ENCODE results near the gene C2orf69.

C2orf69 gene

GRCh38 chr2:199968126-199968525, 57.0 kb downstream of the C2orf69 start:
- H3K4me3 ChIP-seq (ENCODE audit: control insufficient read depth, low read depth, low read length), result no peak overlapping the region
- TF ChIP-seq, protein P1, sequence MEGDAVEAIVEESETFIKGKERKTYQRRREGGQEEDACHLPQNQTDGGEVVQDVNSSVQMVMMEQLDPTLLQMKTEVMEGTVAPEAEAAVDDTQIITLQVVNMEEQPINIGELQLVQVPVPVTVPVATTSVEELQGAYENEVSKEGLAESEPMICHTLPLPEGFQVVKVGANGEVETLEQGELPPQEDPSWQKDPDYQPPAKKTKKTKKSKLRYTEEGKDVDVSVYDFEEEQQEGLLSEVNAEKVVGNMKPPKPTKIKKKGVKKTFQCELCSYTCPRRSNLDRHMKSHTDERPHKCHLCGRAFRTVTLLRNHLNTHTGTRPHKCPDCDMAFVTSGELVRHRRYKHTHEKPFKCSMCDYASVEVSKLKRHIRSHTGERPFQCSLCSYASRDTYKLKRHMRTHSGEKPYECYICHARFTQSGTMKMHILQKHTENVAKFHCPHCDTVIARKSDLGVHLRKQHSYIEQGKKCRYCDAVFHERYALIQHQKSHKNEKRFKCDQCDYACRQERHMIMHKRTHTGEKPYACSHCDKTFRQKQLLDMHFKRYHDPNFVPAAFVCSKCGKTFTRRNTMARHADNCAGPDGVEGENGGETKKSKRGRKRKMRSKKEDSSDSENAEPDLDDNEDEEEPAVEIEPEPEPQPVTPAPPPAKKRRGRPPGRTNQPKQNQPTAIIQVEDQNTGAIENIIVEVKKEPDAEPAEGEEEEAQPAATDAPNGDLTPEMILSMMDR (IDR thresholded peaks at IDR 0.05; ENCODE audit: control insufficient read depth, insufficient read depth, low read depth, low read length, missing control alignments), result no peak

GRCh38 chr2:199972088-199972626, 61.1 kb downstream of the C2orf69 start:
- H3K4me3 ChIP-seq (ENCODE audit: control insufficient read depth, low read depth, low read length), result no peak overlapping the region
- TF ChIP-seq, protein P1 (IDR thresholded peaks at IDR 0.05; ENCODE audit: control insufficient read depth, insufficient read depth, low read depth, low read length, missing control alignments), result no peak
- no peak for DNase-seq (ENCODE audit: low read depth)

More at GRCh38 chr2:199968126-199968525, 57.0 kb downstream of the C2orf69 start:
- no peak for DNase-seq (ENCODE audit: low read depth)

DNA sequence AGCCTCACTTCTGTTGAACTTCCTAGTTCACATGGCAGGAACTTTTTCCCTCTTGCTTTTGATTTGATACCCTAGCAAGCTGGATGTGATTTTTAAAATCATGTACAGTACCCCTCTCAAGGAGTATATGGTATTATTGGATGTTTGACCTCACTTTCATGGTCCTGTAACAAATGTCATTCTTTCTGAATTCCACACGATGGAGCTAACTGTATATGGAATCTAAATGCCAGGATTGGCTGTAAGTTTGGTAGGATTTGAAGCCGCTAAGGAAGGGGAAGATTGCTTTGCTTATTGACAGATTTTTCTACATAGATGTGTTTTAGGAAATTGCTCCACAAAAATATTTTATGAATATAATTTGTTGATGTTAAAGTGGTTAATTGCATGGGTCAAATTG, 62.6 kb downstream of the C2orf69 start:
- no peak for DNase-seq (ENCODE audit: low read depth)
- TF ChIP-seq, protein P1 (IDR thresholded peaks at IDR 0.05; ENCODE audit: control insufficient read depth, insufficient read depth, low read depth, low read length, missing control alignments), result peak; percentile 54
- no peak overlapping the region for H3K4me3 ChIP-seq (ENCODE audit: control insufficient read depth, low read depth, low read length)

- DNase-seq (ENCODE audit: low read depth), result peak; percentile 69
- TF ChIP-seq, protein P1 (IDR thresholded peaks at IDR 0.05; ENCODE audit: control insufficient read depth, insufficient read depth, low read depth, low read length, missing control alignments), result no peak
- no peak overlapping the region for H3K4me3 ChIP-seq (ENCODE audit: control insufficient read depth, low read depth, low read length)
These were observed 64.3 kb downstream of the C2orf69 start for GRCh38 chr2:199975273-199975895.

All from AG09309 (cell line).